Astrocyte (in vitro differentiated cells and primary cell): ENCODE results near the gene UGT1A10. TPM values are rescaled to one million over a fixed set of nuclear protein-coding genes. Genes with fewer than 3 reads are reported as not detected.
"Not testable (repeated sequence)": the region's sequence is repeated elsewhere in the genome, so short reads cannot be mapped to it uniquely, and the experiment has no call there.

Experiments
- DNase-seq: peaks from one replicate; pipeline ENCODE4 v3.0.0-alpha.2; 2010; ENCODE audit warnings: low read depth
- FAIRE-seq: peaks from 2 replicates; lab custom pipeline; 2011; peaks lifted over from hg19 to GRCh38; lab: Jason Lieb, UNC
- H2AFZ ChIP-seq: 2 replicates; pipeline ENCODE4 v1.6.0; 2012; ENCODE audit warnings: low read depth, low read length, inconsistent platforms
- H3K27ac ChIP-seq: 2 replicates; pipeline ENCODE4 v1.5.1; 2011; ENCODE audit warnings: low read depth, low read length, inconsistent platforms
- H3K27me3 ChIP-seq: 2 replicates; pipeline ENCODE4 v1.6.0; 2011; ENCODE audit warnings: low read length, inconsistent platforms; ENCODE audit not compliant: insufficient read depth
- H3K36me3 ChIP-seq: 2 replicates; pipeline ENCODE4 v1.5.1; 2011; ENCODE audit warnings: low read length, inconsistent platforms; ENCODE audit not compliant: insufficient read depth
- H3K4me1 ChIP-seq: 2 replicates; pipeline ENCODE4 v1.5.1; 2011; ENCODE audit warnings: low read length, inconsistent platforms; ENCODE audit not compliant: insufficient read depth
- H3K4me2 ChIP-seq: 2 replicates; pipeline ENCODE4 v1.6.0; 2012; ENCODE audit warnings: low read length, inconsistent platforms
- H3K4me3 ChIP-seq: 2 replicates; pipeline ENCODE4 v1.5.1; 2011; ENCODE audit warnings: low read depth, mild to moderate bottlenecking, low read length, inconsistent platforms; ENCODE audit not compliant: insufficient read depth
- H3K79me2 ChIP-seq: 2 replicates; pipeline ENCODE4 v1.6.0; 2012; ENCODE audit warnings: mild to moderate bottlenecking, low read length, inconsistent platforms; ENCODE audit not compliant: insufficient read depth
- H3K9ac ChIP-seq: 2 replicates; pipeline ENCODE4 v1.6.0; 2012; ENCODE audit warnings: mild to moderate bottlenecking, low read length, inconsistent platforms
- H3K9me3 ChIP-seq: 2 replicates; pipeline ENCODE4 v1.5.1; 2012; ENCODE audit warnings: low read depth, mild to moderate bottlenecking, low read length, inconsistent platforms; ENCODE audit not compliant: insufficient read depth
- H4K20me1 ChIP-seq: 2 replicates; pipeline ENCODE4 v1.6.0; 2012; ENCODE audit warnings: low read length, inconsistent platforms; ENCODE audit not compliant: insufficient read depth
- H3K27ac Mint-ChIP-seq: one replicate; pipeline ENCODE4 v1.8.0; 2021; ENCODE audit warnings: mild to moderate bottlenecking, mixed read lengths; ENCODE audit not compliant: unreplicated experiment
- H3K27me3 Mint-ChIP-seq: one replicate; pipeline ENCODE4 v1.8.0; 2021; ENCODE audit warnings: low read depth, mixed read lengths; ENCODE audit not compliant: unreplicated experiment
- H3K36me3 Mint-ChIP-seq: one replicate; pipeline ENCODE4 v1.8.0; 2021; ENCODE audit warnings: low read depth, mixed read lengths; ENCODE audit not compliant: unreplicated experiment
- H3K4me1 Mint-ChIP-seq: one replicate; pipeline ENCODE4 v1.8.0; 2021; ENCODE audit warnings: low read depth, mixed read lengths; ENCODE audit not compliant: unreplicated experiment
- H3K4me3 Mint-ChIP-seq: one replicate; pipeline ENCODE4 v1.8.0; 2021; ENCODE audit warnings: mild to moderate bottlenecking, moderate library complexity, mixed read lengths; ENCODE audit not compliant: unreplicated experiment
- H3K9me3 Mint-ChIP-seq: one replicate; pipeline ENCODE4 v1.8.0; 2021; ENCODE audit warnings: mild to moderate bottlenecking, mixed read lengths; ENCODE audit not compliant: unreplicated experiment
- CTCF ChIP-seq: IDR thresholded peaks from 2 replicates; pipeline ENCODE4 v1.5.1; 2011; ENCODE audit warnings: low read depth, mild to moderate bottlenecking, inconsistent platforms, low read length, moderate library complexity; ENCODE audit not compliant: insufficient read depth
- EZH2 ChIP-seq: IDR thresholded peaks from 2 replicates; pipeline ENCODE4 v1.6.1; 2012; ENCODE audit warnings: mild to moderate bottlenecking, low read length, inconsistent platforms; ENCODE audit not compliant: insufficient read depth
- total RNA-seq: library from RNA; stranded (reverse); gene quantifications from 2 replicates; pipeline ENCODE4 v1.2.1, GENCODE V29; 2021

The UGT1A10 gene
- total RNA-seq, 1 donor from 2014 or later = not detected

- Histone ChIP-seq H3K4me1 (no peaks in the 10 kb centered on the region), H3K27ac (no peak overlapping the region), H3K36me3 (no peaks in the 10 kb centered on the region), H3K9me3 (no peaks in the 10 kb centered on the region), H3K9ac (no peak overlapping the region), H2AFZ (no peak overlapping the region), H3K79me2 (no peaks in the 10 kb centered on the region), H4K20me1 (no peaks in the 10 kb centered on the region), H3K4me2 (no peak overlapping the region), H3K27me3 (no peaks in the 10 kb centered on the region), H3K4me3 (no peak overlapping the region)
- Mint-ChIP-seq H3K4me3 (no peak overlapping the region), H3K4me1 (no peaks in the 10 kb centered on the region), H3K9me3 (peaks cover 7% of the 10 kb centered on the region), H3K27ac (no peak overlapping the region), H3K36me3 (no peaks in the 10 kb centered on the region), H3K27me3 (peaks cover 23% of the 10 kb centered on the region)
- FAIRE-seq (no peak), DNase-seq (no peak)
- no peak for TF ChIP-seq EZH2
- no peak for TF ChIP-seq CTCF
These were observed 2.6 kb downstream of the UGT1A10 start for GRCh38 chr2:233638836-233639235.

GRCh38 chr2:233639860-233640259 is 3.6 kb downstream of the UGT1A10 start:
- no peak for TF ChIP-seq CTCF
- no peak for TF ChIP-seq EZH2
- DNase-seq = no peak
- no peak overlapping the region for H3K4me2 ChIP-seq
- H2AFZ ChIP-seq = no peak overlapping the region
- no peaks in the 10 kb centered on the region for H4K20me1 ChIP-seq
- no peaks in the 10 kb centered on the region for H3K9me3 ChIP-seq
- no peaks in the 10 kb centered on the region for H3K36me3 ChIP-seq
- H3K79me2 ChIP-seq = no peaks in the 10 kb centered on the region
- Mint-ChIP-seq H3K27ac (no peak overlapping the region), H3K4me3 (no peak overlapping the region), H3K9me3 (peaks cover 7% of the 10 kb centered on the region), H3K27me3 (peaks cover 16% of the 10 kb centered on the region), H3K4me1 (no peaks in the 10 kb centered on the region), H3K36me3 (no peaks in the 10 kb centered on the region)
- no peak overlapping the region for H3K4me3 ChIP-seq
- no peak overlapping the region for H3K9ac ChIP-seq
- no peak overlapping the region for H3K27ac ChIP-seq
- no peak for FAIRE-seq
- H3K4me1 ChIP-seq = no peaks in the 10 kb centered on the region
- no peaks in the 10 kb centered on the region for H3K27me3 ChIP-seq

GRCh38 chr2:233643128-233643527 is 6.9 kb downstream of the UGT1A10 start:
- Histone ChIP-seq H3K27me3 (no peaks in the 10 kb centered on the region), H3K4me2 (no peak overlapping the region), H3K27ac (no peak overlapping the region), H2AFZ (no peak overlapping the region), H3K36me3 (no peaks in the 10 kb centered on the region), H3K79me2 (no peaks in the 10 kb centered on the region), H3K4me1 (no peaks in the 10 kb centered on the region), H3K9me3 (peaks cover 3% of the 10 kb centered on the region), H3K9ac (no peak overlapping the region), H3K4me3 (no peak overlapping the region), H4K20me1 (no peaks in the 10 kb centered on the region)
- peaks cover 12% of the 10 kb centered on the region for H3K9me3 Mint-ChIP-seq
- no peak for FAIRE-seq
- H3K4me1 Mint-ChIP-seq = no peaks in the 10 kb centered on the region
- peaks cover 5% of the 10 kb centered on the region for H3K27me3 Mint-ChIP-seq
- no peak overlapping the region for H3K27ac Mint-ChIP-seq
- no peaks in the 10 kb centered on the region for H3K36me3 Mint-ChIP-seq
- no peak overlapping the region for H3K4me3 Mint-ChIP-seq
- TF ChIP-seq CTCF (no peak), EZH2 (no peak)
- DNase-seq = no peak

- not testable (repeated sequence) for H3K4me1 ChIP-seq, H2AFZ ChIP-seq, FAIRE-seq, DNase-seq, H3K9ac ChIP-seq, H4K20me1 ChIP-seq, H3K4me3 ChIP-seq, H3K4me3 Mint-ChIP-seq, H3K4me2 ChIP-seq, H3K27ac ChIP-seq, H3K27me3 ChIP-seq, H3K27me3 Mint-ChIP-seq, H3K9me3 ChIP-seq, H3K36me3 Mint-ChIP-seq, H3K27ac Mint-ChIP-seq, H3K36me3 ChIP-seq, H3K4me1 Mint-ChIP-seq, H3K79me2 ChIP-seq
- peaks cover 12% of the 10 kb centered on the region for H3K9me3 Mint-ChIP-seq
These were observed 9.8 kb downstream of the UGT1A10 start for GRCh38 chr2:233646033-233646432.
